GM12878 (cell line): ENCODE results near the gene POU6F2. TPM values are rescaled to one million over a fixed set of nuclear protein-coding genes. Genes with fewer than 3 reads are reported as not detected.

Source experiments
- ATAC-seq: fragments of 200-7000 bp; cut with Tn5 transposase; 3 replicates; pipeline ENCODE4 v1.9.1; 2020; ENCODE audit warnings: mild to moderate bottlenecking, moderate library complexity
- BruUV-seq: library from RNA; stranded (reverse); fragments of 400-500 nt; replicated peaks from 2 replicates; lab custom pipeline; 2021; lab: Mats Ljungman, UMichigan
- CTCF ChIA-PET: fragments of 300-600 bp; sonication (Branson Sonifier 250); formaldehyde crosslinking; extraction: SDS; loops from one replicate; lab custom pipeline; 2021; ENCODE audit warnings: inconsistent platforms; lab: Yijun Ruan, JAX
- POLR2A ChIA-PET: fragments of 350-600 bp; formaldehyde crosslinking; extraction: SDS; loops from one replicate; lab custom pipeline; 2021; ENCODE audit warnings: inconsistent platforms; lab: Charles Lee
- RAD21 ChIA-PET: fragments of 300-600 bp; sonication (Branson Sonifier 250); formaldehyde crosslinking; loops from one replicate; lab custom pipeline; 2023; ENCODE audit warnings: antibody characterized with exemption; ENCODE audit not compliant: unreplicated experiment; lab: Charles Lee
- SMC1A ChIA-PET: fragments of 300-600 bp; sonication (Branson Sonifier 250); formaldehyde crosslinking; loops from one replicate; lab custom pipeline; 2023; ENCODE audit not compliant: unreplicated experiment, uncharacterized antibody; lab: Charles Lee
- DNase-seq: peaks from one replicate; pipeline ENCODE4 v3.0.0-alpha.2; 2011; ENCODE audit warnings: low read depth, low spot score
- FAIRE-seq: peaks from 3 replicates; lab custom pipeline; 2011; peaks lifted over from hg19 to GRCh38; lab: Jason Lieb, UNC
- H2AFZ ChIP-seq: 2 replicates; pipeline ENCODE4 v1.6.0; 2011; ENCODE audit warnings: low read depth, low read length, control low read depth; ENCODE audit not compliant: control insufficient read depth
- H3K27ac ChIP-seq: 2 replicates; pipeline ENCODE4 v1.5.1; 2011; ENCODE audit warnings: control low read depth; ENCODE audit not compliant: control insufficient read depth, insufficient read depth
- H3K27me3 ChIP-seq, 2 experiments: replicated peaks in 1 of 2; 2 replicates each; pipeline versions ENCODE4 v1.6.0 to v1.6.1; 2011; ENCODE audit warnings: low read length in 1 of 2; ENCODE audit not compliant: control insufficient read depth in 2 of 2, insufficient read depth in 2 of 2
- H3K36me3 ChIP-seq, 2 experiments: 2 replicates each; pipeline ENCODE4 v1.5.1; 2011; ENCODE audit warnings: low read length in 1 of 2; ENCODE audit not compliant: control insufficient read depth in 2 of 2, insufficient read depth in 2 of 2
- H3K4me1 ChIP-seq: 2 replicates; pipeline ENCODE4 v1.6.1; 2011; ENCODE audit warnings: mild to moderate bottlenecking, low read length, moderate library complexity, mixed read lengths; ENCODE audit not compliant: control insufficient read depth, insufficient read depth
- H3K4me2 ChIP-seq: 2 replicates; pipeline ENCODE4 v1.6.0; 2011; ENCODE audit warnings: control low read depth; ENCODE audit not compliant: control insufficient read depth, insufficient read depth
- H3K4me3 ChIP-seq: fragments of 200-600 bp; sonication (generic); 2 replicates; pipeline ENCODE4 v1.5.1; 2016
- H3K79me2 ChIP-seq: 2 replicates; pipeline ENCODE4 v1.6.0; 2011; ENCODE audit warnings: low read length; ENCODE audit not compliant: control insufficient read depth, insufficient read depth
- H3K9ac ChIP-seq: 2 replicates; pipeline ENCODE4 v1.8.0; 2011; ENCODE audit warnings: low read length, control low read depth, mixed read lengths; ENCODE audit not compliant: control insufficient read depth, insufficient read depth
- H3K9me3 ChIP-seq: replicated peaks from 3 replicates; pipeline ENCODE4 v1.5.1; 2011; ENCODE audit warnings: mild to moderate bottlenecking, low read length; ENCODE audit not compliant: control insufficient read depth, insufficient read depth
- H4K20me1 ChIP-seq: 2 replicates; pipeline ENCODE4 v1.6.0; 2011; ENCODE audit not compliant: control insufficient read depth, insufficient read depth
- BCL11A ChIP-seq: IDR thresholded peaks from 2 replicates; pipeline ENCODE4 v1.6.1; 2011; ENCODE audit warnings: low read depth, low read length
- CBFB ChIP-seq: IDR thresholded peaks from 2 replicates; pipeline ENCODE4 v1.6.1; 2016; ENCODE audit warnings: antibody characterized with exemption, low read depth
- CHD1 ChIP-seq: IDR thresholded peaks from 2 replicates; pipeline ENCODE4 v1.6.1; 2012; ENCODE audit warnings: low read depth, low read length, improper control_type of control experiment
- HCFC1 ChIP-seq: fragments of 150-350 bp; IDR thresholded peaks from 2 replicates; pipeline ENCODE4 v1.6.1; 2014; ENCODE audit warnings: low read length
- HDAC2 ChIP-seq: fragments of 200-600 bp; sonication (generic); IDR thresholded peaks from 2 replicates; pipeline ENCODE4 v1.6.1; 2017
- HDGF ChIP-seq: fragments of 450-650 bp; IDR thresholded peaks from 2 replicates; pipeline ENCODE4 v1.6.1; 2016; ENCODE audit warnings: antibody characterized with exemption
- IRF4 ChIP-seq: IDR thresholded peaks from 2 replicates; pipeline ENCODE4 v1.6.1; 2011; ENCODE audit warnings: low read depth, low read length
- KLF5 ChIP-seq: fragments of 450-650 bp; IDR thresholded peaks from 2 replicates; pipeline ENCODE4 v1.6.1; 2014; ENCODE audit warnings: mild to moderate bottlenecking; ENCODE audit not compliant: partially characterized antibody
- SPI1 ChIP-seq: IDR thresholded peaks from 2 replicates; pipeline ENCODE4 v1.6.1; 2011; ENCODE audit warnings: low read depth, mild to moderate bottlenecking, low read length, moderate library complexity, borderline replicate concordance; ENCODE audit not compliant: insufficient read depth
- TAF1 ChIP-seq: IDR thresholded peaks from 2 replicates; pipeline ENCODE4 v1.6.1; 2011; ENCODE audit warnings: mild to moderate bottlenecking, low read depth, low read length, borderline replicate concordance
- ZNF207 ChIP-seq: fragments of 450-650 bp; IDR thresholded peaks from 2 replicates; pipeline ENCODE4 v1.6.1; 2014; ENCODE audit warnings: antibody characterized with exemption, mild to moderate bottlenecking, borderline replicate concordance
- ZNF24 ChIP-seq: fragments of 450-650 bp; IDR thresholded peaks from 2 replicates; pipeline ENCODE4 v1.6.1; 2017; ENCODE audit warnings: antibody characterized with exemption, mild to moderate bottlenecking
- WGBS: methylation state at CpG from one replicate; pipeline ENCODE4 v1.1.6; 2016; ENCODE audit warnings: low lambda C conversion rate; ENCODE audit not compliant: insufficient replicate concordance, insufficient coverage; ENCODE audit errors: missing lambda C conversion rate; 5-methylcytosine and 5-hydroxymethylcytosine counted together
- in situ Hi-C: fragments of 300-500 bp; cut with MboI; formaldehyde crosslinking; loops from 9 replicates; pipeline ENCODE4 v1.14.3; 2018; ENCODE audit warnings: mixed read lengths
- intact Hi-C: fragments of 100-400 bp; cut with micrococcal nuclease; formaldehyde crosslinking; loops from one replicate; pipeline ENCODE4 v1.14.2; 2022; ENCODE audit not compliant: unreplicated experiment
- polyA plus RNA-seq, 11 experiments: library from polyadenylated mRNA; depleted of rRNA in 4 of 11; unstranded in 6 of 11; stranded (reverse) in 5 of 11; fragments of >200 nt; fragmentation: Nextera tagmentation in 4 of 11; fragmentation: Illumina TruSeq in 1 of 11; extraction: Ambion mirVana in 4 of 11; extraction: Trizol in 1 of 11; gene quantifications; 1 replicate in 1 of 11; 2 replicates in 10 of 11; pipeline versions ENCODE4 v1.2.1 to v1.2.3, GENCODE V29; 2011 to 2016; ENCODE audit warnings: inconsistent platforms in 2 of 11, missing spikeins in 2 of 11, low read depth in 1 of 11
- total RNA-seq, 4 experiments: library from RNA; depleted of rRNA in 3 of 4; stranded (reverse); fragments of >200 nt in 3 of 4; fragmentation: Illumina TruSeq in 1 of 4; extraction: Trizol in 1 of 4; gene quantifications; 2 replicates each; pipeline versions ENCODE4 v1.2.1 to v1.2.3, GENCODE V29; 2013 to 2021
- TF ChIP-seq, protein P1 (sequence below): IDR thresholded peaks from 2 replicates; pipeline ENCODE4 v1.6.1; 2012; ENCODE audit warnings: low read depth, low read length, improper control_type of control experiment
- TF ChIP-seq, protein P2 (sequence below): IDR thresholded peaks from 2 replicates; pipeline ENCODE4 v1.6.1; 2011; ENCODE audit warnings: mild to moderate bottlenecking, low read depth, low read length, moderate library complexity; ENCODE audit not compliant: insufficient replicate concordance

Gene POU6F2
- total and polyA plus RNA-seq, 10 of the 15 experiments (the other 5 are each of a cell fraction or from before 2014, with no cell fraction given), result 0.10 TPM; not detected in 9

DNA sequence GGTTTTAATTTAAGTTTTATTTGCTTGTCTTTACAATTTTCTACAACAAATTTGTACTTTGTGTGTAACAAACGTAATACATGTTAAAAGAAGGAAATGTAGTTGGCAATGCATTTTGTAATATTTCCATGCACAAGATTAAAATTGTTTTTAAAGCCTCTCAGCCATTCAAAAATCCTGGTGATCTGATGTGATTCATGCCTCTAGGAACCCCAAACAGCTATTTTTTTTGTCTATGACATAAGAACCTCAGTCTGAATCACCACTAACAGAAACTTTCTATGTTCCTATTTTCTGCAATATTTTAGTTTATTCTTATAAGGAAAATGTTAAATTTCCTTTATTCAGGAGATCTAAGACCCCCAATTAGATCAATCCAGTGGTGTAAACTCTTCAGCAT lies 405.4 kb downstream of the POU6F2 start:
- Histone ChIP-seq H2AFZ (no peak overlapping the region), H3K36me3 (no peaks in the 10 kb centered on the region), H3K27me3 (peaks cover 0 to 2% of the 10 kb centered on the region in 2 experiments; a peak in 2 of 4 replicates), H3K4me3 (no peak overlapping the region), H4K20me1 (no peaks in the 10 kb centered on the region), H3K79me2 (no peaks in the 10 kb centered on the region), H3K4me2 (no peak overlapping the region), H3K27ac (no peak overlapping the region), H3K4me1 (no peaks in the 10 kb centered on the region), H3K9me3 (no peaks in the 10 kb centered on the region), H3K9ac (no peak overlapping the region)
- ChIA-PET RAD21 (no interaction called here), CTCF (no interaction called here), SMC1A (interaction anchor here (0.8 to 1.5 kb wide), 3 partner anchors 23 to 162 kb away, joined by 3 to 4 read pairs (median 4); no protein-coding TSS in a partner anchor), POLR2A (no interaction called here)
- FAIRE-seq (no peak), ATAC-seq (no peak), DNase-seq (no peak)
- no peak for TF ChIP-seq BCL11A
- no peak for TF ChIP-seq ZNF207
- TF ChIP-seq KLF5, result no peak
- no peak for TF ChIP-seq CHD1
- TF ChIP-seq, protein P1, sequence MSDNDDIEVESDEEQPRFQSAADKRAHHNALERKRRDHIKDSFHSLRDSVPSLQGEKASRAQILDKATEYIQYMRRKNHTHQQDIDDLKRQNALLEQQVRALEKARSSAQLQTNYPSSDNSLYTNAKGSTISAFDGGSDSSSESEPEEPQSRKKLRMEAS, result no peak
- TF ChIP-seq SPI1, result no peak
- no peak for TF ChIP-seq HDGF
- TF ChIP-seq TAF1, result no peak
- BruUV-seq, result no TSS peak
- 0% methylated on average over 1 of the region's 1 CpG for whole genome bisulfite sequencing
- intact Hi-C loops (no loop called here), in situ Hi-C loops (no loop called here)

DNA sequence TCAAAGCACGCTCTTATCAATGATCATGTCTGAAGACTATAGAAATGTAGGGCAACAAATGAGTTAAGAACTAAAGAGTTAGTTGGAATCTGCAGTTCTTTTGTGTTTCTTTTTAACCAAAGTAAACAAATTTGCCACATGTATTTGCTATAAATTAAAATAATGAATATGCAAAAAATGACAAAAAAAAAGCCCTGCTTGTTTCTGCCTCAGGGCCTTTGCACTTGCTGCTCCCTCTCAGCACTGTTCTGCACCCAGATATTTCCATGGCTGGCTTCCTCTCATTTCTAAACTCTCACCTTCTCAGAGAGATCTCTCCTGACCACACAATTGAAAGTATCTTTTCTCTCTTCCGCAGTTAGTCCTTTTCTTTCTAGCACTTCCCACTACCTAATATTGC lies 406.7 kb downstream of the POU6F2 start:
- DNase-seq (no peak), FAIRE-seq (no peak), ATAC-seq (peak; percentile 35; the same call in 1 of the 3 replicates)
- BruUV-seq, result no TSS peak
- ChIA-PET CTCF (interaction anchor here (1.7 kb wide), 1 partner anchor 16 kb away, joined by 4 read pairs; no protein-coding TSS in a partner anchor), RAD21 (no interaction called here), POLR2A (no interaction called here), SMC1A (interaction anchor here (1.3 kb wide), 1 partner anchor 23 kb away, joined by 4 read pairs; no protein-coding TSS in a partner anchor)
- Histone ChIP-seq H3K4me2 (no peak overlapping the region), H3K9ac (no peak overlapping the region), H3K27ac (no peak overlapping the region), H4K20me1 (no peaks in the 10 kb centered on the region), H3K4me1 (no peaks in the 10 kb centered on the region), H3K27me3 (peaks cover 0 to 2% of the 10 kb centered on the region in 2 experiments; a peak in 2 of 4 replicates), H3K9me3 (no peaks in the 10 kb centered on the region), H3K79me2 (no peaks in the 10 kb centered on the region), H3K36me3 (no peaks in the 10 kb centered on the region), H3K4me3 (no peak overlapping the region), H2AFZ (no peak overlapping the region)
- in situ Hi-C loops (no loop called here), intact Hi-C loops (no loop called here)
- 65% methylated on average over 2 of the region's 2 CpGs for WGBS
- TF ChIP-seq BCL11A (no peak), CBFB (no peak), ZNF24 (no peak), HCFC1 (no peak), HDAC2 (no peak), TAF1 (no peak), IRF4 (no peak)
- TF ChIP-seq, protein P2, sequence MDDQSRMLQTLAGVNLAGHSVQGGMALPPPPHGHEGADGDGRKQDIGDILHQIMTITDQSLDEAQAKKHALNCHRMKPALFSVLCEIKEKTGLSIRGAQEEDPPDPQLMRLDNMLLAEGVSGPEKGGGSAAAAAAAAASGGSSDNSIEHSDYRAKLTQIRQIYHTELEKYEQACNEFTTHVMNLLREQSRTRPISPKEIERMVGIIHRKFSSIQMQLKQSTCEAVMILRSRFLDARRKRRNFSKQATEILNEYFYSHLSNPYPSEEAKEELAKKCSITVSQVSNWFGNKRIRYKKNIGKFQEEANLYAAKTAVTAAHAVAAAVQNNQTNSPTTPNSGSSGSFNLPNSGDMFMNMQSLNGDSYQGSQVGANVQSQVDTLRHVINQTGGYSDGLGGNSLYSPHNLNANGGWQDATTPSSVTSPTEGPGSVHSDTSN, result no peak
